ENCODE measurements around the gene ACTL7B.
"Not testable (repeated sequence)": the region's sequence is repeated elsewhere in the genome, so short reads cannot be mapped to it uniquely, and the experiment has no call there.

The ACTL7B gene

DNA sequence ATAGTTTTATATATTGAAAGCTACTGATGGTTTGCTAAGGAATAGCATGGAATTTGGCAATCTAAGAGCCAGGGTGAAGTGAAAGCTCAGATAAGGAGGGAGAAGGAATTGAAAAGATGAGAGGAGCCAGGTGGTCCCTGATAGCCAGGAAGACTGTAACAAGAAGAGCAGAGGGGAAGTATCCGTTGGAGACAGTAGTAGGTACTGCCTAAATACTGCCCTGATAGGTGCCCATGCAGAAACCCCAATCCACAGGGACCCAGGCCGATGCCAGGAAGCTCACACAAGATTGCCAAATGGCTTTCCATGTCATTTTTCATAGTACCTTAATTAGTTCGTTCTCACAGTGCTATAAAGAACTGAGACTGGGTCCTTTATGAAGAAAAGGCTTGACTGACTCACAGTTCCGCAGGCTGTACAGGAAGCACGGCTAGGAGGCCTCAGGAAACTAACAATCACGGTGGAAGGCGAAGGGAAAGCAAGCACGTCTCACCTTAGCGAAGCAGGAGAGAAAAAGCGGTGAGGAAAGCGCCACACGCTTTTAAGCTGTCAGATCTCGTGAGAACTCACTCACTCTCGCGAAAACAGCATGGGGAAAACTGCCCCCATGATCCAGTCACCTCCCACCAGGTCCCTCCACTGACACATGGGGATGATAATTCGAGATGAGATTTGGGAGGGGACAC is 13.0 kb downstream of the ACTL7B start:
- Mint-ChIP-seq H3K36me3 (no peaks in the 10 kb centered on the region), H3K27ac (no peak overlapping the region), H3K27me3 (no peaks in the 10 kb centered on the region), H3K4me3 (peak overlapping the region; percentile 2), H3K9me3 (no peaks in the 10 kb centered on the region), H3K4me1 (peaks cover 13% of the 10 kb centered on the region)
- CTCF ChIA-PET: no interaction called here
- peak; percentile 38 for DNase-seq

GRCh38 chr9:108839561-108839960 is 16.2 kb downstream of the ACTL7B start:
- H3K9me3 Mint-ChIP-seq, H3K27ac Mint-ChIP-seq, DNase-seq, H3K27me3 Mint-ChIP-seq, H3K4me3 Mint-ChIP-seq, CTCF ChIA-PET, H3K36me3 Mint-ChIP-seq: not testable (repeated sequence)
- peaks cover 13% of the 10 kb centered on the region for H3K4me1 Mint-ChIP-seq

DNA sequence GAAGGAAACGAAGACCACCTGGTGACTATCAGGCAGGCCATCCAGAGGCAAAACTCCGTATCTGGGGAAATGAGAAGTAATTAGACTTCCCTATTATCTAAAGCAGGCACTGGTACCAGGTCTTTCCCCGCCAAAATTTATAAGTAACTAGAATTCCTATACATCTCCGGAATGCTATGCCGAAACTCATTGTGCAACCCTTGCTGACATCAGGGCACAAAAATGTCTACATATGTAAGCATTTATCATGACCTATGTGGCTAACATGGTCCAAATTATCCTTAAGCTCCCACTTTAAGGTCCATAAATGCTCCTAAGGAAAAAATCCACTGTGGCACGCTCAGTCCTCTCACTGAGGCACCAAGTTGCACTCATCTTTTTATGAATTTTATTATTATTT is 17.8 kb downstream of the ACTL7B start:
- Mint-ChIP-seq H3K9me3 (no peaks in the 10 kb centered on the region), H3K27ac (no peak overlapping the region), H3K27me3 (no peaks in the 10 kb centered on the region), H3K4me3 (no peak overlapping the region), H3K36me3 (no peaks in the 10 kb centered on the region), H3K4me1 (peaks cover 9% of the 10 kb centered on the region)
- no peak for DNase-seq
- CTCF ChIA-PET: no interaction called here

- Mint-ChIP-seq H3K27me3 (no peaks in the 10 kb centered on the region), H3K27ac (no peak overlapping the region), H3K4me3 (no peak overlapping the region), H3K36me3 (no peaks in the 10 kb centered on the region), H3K9me3 (no peaks in the 10 kb centered on the region), H3K4me1 (peaks cover 4% of the 10 kb centered on the region)
- CTCF ChIA-PET: no interaction called here
- DNase-seq: no peak
Observed at GRCh38 chr9:108837530-108837929, 18.3 kb downstream of the ACTL7B start.

GRCh38 chr9:108836781-108837180 is 19.0 kb downstream of the ACTL7B start:
- Mint-ChIP-seq H3K36me3 (no peaks in the 10 kb centered on the region), H3K4me3 (no peak overlapping the region), H3K9me3 (no peaks in the 10 kb centered on the region), H3K27ac (no peak overlapping the region), H3K27me3 (no peaks in the 10 kb centered on the region), H3K4me1 (no peaks in the 10 kb centered on the region)
- DNase-seq: no peak
- CTCF ChIA-PET: no interaction called here

DNA sequence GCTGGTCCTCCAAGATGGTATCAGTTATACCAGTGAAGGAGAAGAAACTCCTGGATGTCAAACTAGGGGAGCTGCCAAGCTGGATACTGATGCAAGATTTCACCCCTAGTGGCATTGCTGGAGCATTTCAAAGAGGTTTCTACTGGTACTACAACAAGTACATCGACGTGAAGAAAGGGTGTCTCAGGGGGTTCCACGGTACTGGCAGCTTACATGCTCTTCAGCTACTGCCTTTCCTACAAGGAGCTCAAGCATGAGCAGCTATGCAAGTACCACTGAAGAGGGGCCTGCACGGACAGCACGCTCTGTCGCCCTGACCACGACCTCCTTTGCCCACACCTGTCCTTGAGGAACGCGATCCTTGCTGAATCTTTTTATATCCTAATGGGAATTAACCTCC is 19.5 kb downstream of the ACTL7B start:
- Mint-ChIP-seq H3K36me3 (no peaks in the 10 kb centered on the region), H3K4me3 (no peak overlapping the region), H3K27me3 (no peaks in the 10 kb centered on the region), H3K27ac (no peak overlapping the region), H3K9me3 (no peaks in the 10 kb centered on the region), H3K4me1 (no peaks in the 10 kb centered on the region)
- CTCF ChIA-PET: no interaction called here
- no peak for DNase-seq

GRCh38 chr9:108835831-108836230 is 20.0 kb downstream of the ACTL7B start:
- Mint-ChIP-seq H3K4me3 (no peak overlapping the region), H3K27me3 (peaks cover 1% of the 10 kb centered on the region), H3K27ac (no peak overlapping the region), H3K4me1 (no peaks in the 10 kb centered on the region), H3K36me3 (no peaks in the 10 kb centered on the region), H3K9me3 (no peaks in the 10 kb centered on the region)
- DNase-seq: no peak
- CTCF ChIA-PET: no interaction called here

- no peaks in the 10 kb centered on the region for H3K9me3 Mint-ChIP-seq
- H3K4me1 Mint-ChIP-seq: no peaks in the 10 kb centered on the region
- no peak for DNase-seq
- CTCF ChIA-PET: no interaction called here
- H3K4me3 Mint-ChIP-seq: no peak overlapping the region
- no peaks in the 10 kb centered on the region for H3K36me3 Mint-ChIP-seq
- H3K27me3 Mint-ChIP-seq: peaks cover 4% of the 10 kb centered on the region
- H3K27ac Mint-ChIP-seq: no peak overlapping the region
Observed at GRCh38 chr9:108834959-108835665, 20.7 kb downstream of the ACTL7B start.

DNA sequence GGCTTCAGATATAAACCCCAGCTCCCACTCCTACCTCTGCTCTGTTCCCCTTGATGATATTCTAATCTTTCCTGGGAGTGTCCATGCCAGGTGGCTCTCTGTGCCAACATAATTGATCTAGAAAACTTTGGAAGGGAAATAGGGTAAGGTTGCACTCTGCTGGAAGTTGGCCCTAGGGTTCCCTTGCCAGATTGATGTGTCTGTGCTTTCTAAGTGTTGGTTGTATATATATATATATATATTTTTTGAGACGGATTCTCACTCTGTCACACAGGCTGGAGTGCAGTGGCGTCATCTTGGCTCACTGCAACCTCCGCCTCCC is 23.6 kb downstream of the ACTL7B start:
- H3K27me3 Mint-ChIP-seq: peaks cover 4% of the 10 kb centered on the region
- DNase-seq: no peak
- H3K4me3 Mint-ChIP-seq: no peak overlapping the region
- no peaks in the 10 kb centered on the region for H3K9me3 Mint-ChIP-seq
- no peaks in the 10 kb centered on the region for H3K4me1 Mint-ChIP-seq
- CTCF ChIA-PET: no interaction called here
- no peak overlapping the region for H3K27ac Mint-ChIP-seq
- H3K36me3 Mint-ChIP-seq: no peaks in the 10 kb centered on the region

DNA sequence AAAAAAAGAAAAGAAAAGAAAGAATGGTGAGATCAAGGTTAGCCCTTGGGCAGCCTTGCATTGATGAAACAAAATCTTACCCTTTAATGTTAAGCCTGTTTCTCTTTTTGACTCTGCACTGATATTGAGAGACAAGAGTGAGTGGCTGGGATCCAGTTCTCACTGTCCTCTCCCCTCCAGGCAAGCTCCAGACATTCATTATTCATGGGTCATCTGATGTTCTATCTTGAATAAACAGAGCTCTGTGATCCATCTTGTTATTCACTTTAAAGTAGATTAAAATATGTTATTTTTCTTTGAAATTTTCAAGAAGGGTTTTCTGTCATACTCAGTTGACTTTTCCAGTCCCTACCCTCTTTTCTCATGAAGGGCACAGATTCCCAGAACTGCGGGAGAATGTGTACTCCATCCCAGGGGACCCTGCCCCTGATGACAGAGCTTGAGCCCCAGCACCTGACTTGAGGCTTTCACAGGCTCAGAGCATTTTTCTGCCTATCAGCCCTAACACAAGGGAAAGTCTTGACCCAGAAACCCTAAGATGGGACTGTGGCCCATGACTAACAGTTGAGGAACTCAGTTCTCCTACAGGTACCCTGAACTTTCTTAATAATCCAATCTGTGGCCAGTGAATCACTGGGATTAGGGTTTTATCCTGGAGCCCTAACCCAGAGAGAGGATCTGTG is 24.1 kb downstream of the ACTL7B start:
- H3K27me3 Mint-ChIP-seq: peaks cover 4% of the 10 kb centered on the region
- no peaks in the 10 kb centered on the region for H3K4me1 Mint-ChIP-seq
- no peak overlapping the region for H3K4me3 Mint-ChIP-seq
- H3K27ac Mint-ChIP-seq: no peak overlapping the region
- no peaks in the 10 kb centered on the region for H3K9me3 Mint-ChIP-seq
- no peaks in the 10 kb centered on the region for H3K36me3 Mint-ChIP-seq
- no peak for DNase-seq
- CTCF ChIA-PET: interaction anchor here (1.3 kb wide), 1 partner anchor 15 kb away, joined by 3 read pairs; no protein-coding TSS in a partner anchor

DNA sequence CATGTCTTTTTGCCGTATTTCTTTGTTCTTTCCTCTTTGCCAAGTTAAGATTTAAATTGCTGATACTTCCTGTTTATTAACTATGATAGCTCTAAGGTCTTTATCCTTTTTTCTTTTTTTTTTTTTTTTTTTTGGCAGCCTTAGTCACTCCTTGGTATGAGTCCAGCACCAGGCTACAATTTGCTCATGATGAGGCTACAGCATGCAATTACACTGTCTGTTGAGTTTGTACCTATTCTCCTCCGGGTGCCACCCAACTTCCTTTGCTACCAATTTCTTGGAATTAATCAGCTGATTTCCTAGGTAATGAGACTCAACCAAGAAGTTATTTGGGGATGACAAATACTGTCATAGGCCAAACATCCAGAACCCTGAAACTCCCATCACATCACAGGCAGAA is 25.5 kb downstream of the ACTL7B start:
- Mint-ChIP-seq H3K36me3 (no peaks in the 10 kb centered on the region), H3K27me3 (peaks cover 7% of the 10 kb centered on the region), H3K27ac (no peak overlapping the region), H3K4me3 (no peak overlapping the region), H3K4me1 (no peaks in the 10 kb centered on the region), H3K9me3 (no peaks in the 10 kb centered on the region)
- DNase-seq: no peak
- CTCF ChIA-PET: interaction anchor here (1.3 kb wide), 1 partner anchor 14 kb away, joined by 3 read pairs; no protein-coding TSS in a partner anchor

- peaks cover 9% of the 10 kb centered on the region for H3K9me3 Mint-ChIP-seq
- H3K4me1 Mint-ChIP-seq: no peaks in the 10 kb centered on the region
- DNase-seq: no peak
- H3K27ac Mint-ChIP-seq: no peak overlapping the region
- CTCF ChIA-PET: no interaction called here
- no peaks in the 10 kb centered on the region for H3K36me3 Mint-ChIP-seq
- H3K27me3 Mint-ChIP-seq: peaks cover 8% of the 10 kb centered on the region
- no peak overlapping the region for H3K4me3 Mint-ChIP-seq
Observed at GRCh38 chr9:108823829-108824228, 32.0 kb downstream of the ACTL7B start.

GRCh38 chr9:108816037-108816436 is 39.7 kb downstream of the ACTL7B start:
- CTCF ChIA-PET: interaction anchor here (1.2 kb wide), 1 partner anchor 15 kb away, joined by 3 read pairs; no protein-coding TSS in a partner anchor
- no peak overlapping the region for H3K4me3 Mint-ChIP-seq
- no peaks in the 10 kb centered on the region for H3K36me3 Mint-ChIP-seq

GRCh38 chr9:108815156-108815555 is 40.6 kb downstream of the ACTL7B start:
- no peaks in the 10 kb centered on the region for H3K36me3 Mint-ChIP-seq
- no peak overlapping the region for H3K27ac Mint-ChIP-seq
- H3K9me3 Mint-ChIP-seq: no peaks in the 10 kb centered on the region
- H3K4me3 Mint-ChIP-seq: no peak overlapping the region
- DNase-seq: no peak
- CTCF ChIA-PET: no interaction called here
- peaks cover 7% of the 10 kb centered on the region for H3K27me3 Mint-ChIP-seq
- H3K4me1 Mint-ChIP-seq: no peaks in the 10 kb centered on the region

More at GRCh38 chr9:108816037-108816436, 39.7 kb downstream of the ACTL7B start:
- no peak for DNase-seq
- Mint-ChIP-seq H3K27me3 (peaks cover 7% of the 10 kb centered on the region), H3K9me3 (no peaks in the 10 kb centered on the region), H3K4me1 (no peaks in the 10 kb centered on the region), H3K27ac (no peak overlapping the region)
